Psoas muscle (tissue), 8 donors: ENCODE measurements around the gene TANK. TPM values are rescaled to one million over a fixed set of nuclear protein-coding genes. Genes with fewer than 3 reads are reported as not detected.
A peak's percentile ranks its signal among the peaks of the same experiment; 100 is the strongest.

Experiments
- ATAC-seq, 4 donors: fragments of 200-7000 bp; cut with Tn5 transposase; one replicate each; pipeline ENCODE4 v1.9.1; 2020; ENCODE audit warnings: moderate library complexity in 3 of 4, mild to moderate bottlenecking in 2 of 4
- DNase-seq, 2 donors: peaks; one replicate each; pipeline ENCODE4 v3.0.0-alpha.2; 2020
- H3K27ac ChIP-seq: fragments of 200-600 bp; one replicate; pipeline ENCODE4 v1.8.0; 2022
- H3K27me3 ChIP-seq, 3 donors: fragments of 200-600 bp in 1 of 3; one replicate each; pipeline versions ENCODE4 v1.6.1 to v1.8.0; 2013 to 2022; ENCODE audit warnings: low read length in 2 of 3, mild to moderate bottlenecking in 2 of 3, moderate library complexity in 1 of 3; ENCODE audit not compliant: insufficient read depth in 3 of 3
- H3K36me3 ChIP-seq, 2 donors: fragments of 200-600 bp in 1 of 2; one replicate each; pipeline versions ENCODE4 v1.6.1 to v1.8.0; 2013 to 2022; ENCODE audit warnings: low read depth in 1 of 2, mild to moderate bottlenecking in 1 of 2, moderate library complexity in 1 of 2; ENCODE audit not compliant: insufficient read depth in 1 of 2
- H3K4me1 ChIP-seq: fragments of 200-600 bp; one replicate; pipeline ENCODE4 v1.8.0; 2022
- H3K4me3 ChIP-seq: fragments of 200-600 bp; one replicate; pipeline ENCODE4 v1.8.0; 2022; ENCODE audit warnings: mild to moderate bottlenecking
- H3K9me3 ChIP-seq: fragments of 200-600 bp; one replicate; pipeline ENCODE4 v1.8.0; 2022
- CTCF ChIP-seq: fragments of 200-600 bp; IDR thresholded peaks from one replicate; pipeline ENCODE4 v1.8.0; 2022; ENCODE audit warnings: antibody characterized with exemption
- WGBS, 3 donors: extraction: QIAGEN DNeasy Blood & Tissue Kit; methylation state at CpG; one replicate each; pipeline versions ENCODE4 v1.1.6 to v1.1.7; 2013; 5-methylcytosine and 5-hydroxymethylcytosine counted together
- intact Hi-C, 2 donors: fragments of 100-400 bp; cut with DNase I; formaldehyde crosslinking; loops; one replicate each; pipeline versions ENCODE4 v1.11.0 to v1.14.2; 2022
- long read RNA-seq, 2 donors: library from polyadenylated mRNA; unstranded; transcript quantifications; one replicate each; pipeline ENCODE4 v2.0.0, GENCODE V29; 2021
- polyA plus RNA-seq, 3 donors: library from polyadenylated mRNA; stranded (reverse); fragments of 200-250 nt; gene quantifications; one replicate each; pipeline ENCODE4 v1.2.3, GENCODE V29; 2013
- total RNA-seq, 4 donors: library from RNA; stranded (reverse); fragmentation: NEBNext Ultra II Directional in 2 of 4; extraction: Animal tissue kit (Norgen Biotek cat#: 25700) in 2 of 4; gene quantifications; one replicate each; pipeline versions ENCODE4 v1.2.1 to v1.2.4, GENCODE V29; 2021 to 2023
- donor health status: healthy with polysubstance abuse.
- donor health status: DM: no; HTN: no; CAD: no; lungs with moderate emphysema.
- donor health status: Bipolar disorder and iron deficiency.
- donor health status: healthy.
- donor health status: DM: yes; HTN: yes; CAD: no.
- donor health status: DM: no; HTN: no; CAD: no.
- donor health status: DM: no; HTN: no; CAD: no.
- donor health status: DM: yes; HTN: yes; CAD: no.

Gene TANK, protein sequence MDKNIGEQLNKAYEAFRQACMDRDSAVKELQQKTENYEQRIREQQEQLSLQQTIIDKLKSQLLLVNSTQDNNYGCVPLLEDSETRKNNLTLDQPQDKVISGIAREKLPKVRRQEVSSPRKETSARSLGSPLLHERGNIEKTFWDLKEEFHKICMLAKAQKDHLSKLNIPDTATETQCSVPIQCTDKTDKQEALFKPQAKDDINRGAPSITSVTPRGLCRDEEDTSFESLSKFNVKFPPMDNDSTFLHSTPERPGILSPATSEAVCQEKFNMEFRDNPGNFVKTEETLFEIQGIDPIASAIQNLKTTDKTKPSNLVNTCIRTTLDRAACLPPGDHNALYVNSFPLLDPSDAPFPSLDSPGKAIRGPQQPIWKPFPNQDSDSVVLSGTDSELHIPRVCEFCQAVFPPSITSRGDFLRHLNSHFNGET
- total RNA-seq (10 to 100 TPM; 39.6 to 62.8 (median 53.3) TPM), polyA plus RNA-seq (10 to 100 TPM; 40.6 to 75.7 (median 66.7) TPM)
- long read RNA-seq, donor 1, transcript TANK-202 (8 exons, 2,171 nt) = major isoform, 6 of 16 reads
- long read RNA-seq, donor 1, partial matches to known transcripts = 2 of 16 reads
- long read RNA-seq, donor 1, other reads (novel, unspliced or antisense) = 8 of 16 reads
- long read RNA-seq, donor 2, transcript TANK-202 (8 exons, 2,171 nt) = major isoform, 35 of 60 reads
- long read RNA-seq, donor 2, partial matches to known transcripts = 3 of 60 reads
- long read RNA-seq, donor 2, other reads (novel, unspliced or antisense) = 21 of 60 reads

DNA sequence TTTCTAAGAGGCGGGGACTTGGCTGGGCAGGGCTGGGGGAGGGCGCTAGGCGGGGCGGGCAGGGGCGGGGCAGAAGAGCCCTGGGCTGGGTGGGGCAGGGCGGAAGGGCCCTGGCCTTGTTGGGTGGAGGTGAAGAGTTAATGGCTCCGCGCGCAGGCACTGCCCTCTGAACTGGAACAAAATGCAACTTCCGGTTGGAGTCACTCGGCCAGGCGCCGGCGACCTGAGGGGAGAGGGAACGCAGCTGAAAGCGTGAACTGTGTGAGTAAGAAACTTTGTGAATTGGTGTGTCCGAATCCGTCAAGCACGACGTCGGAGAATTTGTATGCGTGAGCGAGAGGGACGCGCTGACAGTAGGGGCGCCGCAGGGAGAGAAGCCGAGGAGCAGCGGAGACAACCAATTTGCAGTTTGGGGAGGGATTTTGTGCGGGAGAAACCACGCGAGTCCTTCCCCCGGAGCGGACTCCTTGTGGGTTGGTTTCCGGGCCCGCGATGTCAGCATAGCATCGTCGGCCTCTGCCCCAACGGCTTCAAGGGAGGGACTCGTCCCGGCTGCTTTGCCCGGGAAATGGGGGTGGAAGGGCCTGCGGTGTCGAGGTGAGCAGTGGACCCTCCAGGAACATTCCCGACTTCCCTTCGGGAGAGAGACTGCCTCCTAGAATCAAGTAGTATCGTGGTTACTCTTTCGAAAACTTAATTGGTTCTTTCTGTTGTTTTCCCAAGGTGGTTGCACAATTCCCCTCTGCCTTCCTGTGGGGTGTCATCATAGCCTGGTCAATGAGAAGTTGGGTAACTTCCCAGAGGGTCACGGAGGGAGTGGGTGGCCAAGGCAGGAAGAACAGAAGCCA lies at the start of gene TANK:
TSS of gene TANK (plus strand) at position 203 of the 848 bp plus-strand sequence. CDS start 19,235 bp downstream, outside the sequence.
- H3K27ac ChIP-seq = peak within 1 kb of the TSS; percentile 98
- TF ChIP-seq CTCF = no peak
- peak; percentile 97 to 98 (median 98) for ATAC-seq
- WGBS, 3 donors = 0% methylated on average over 50 of the region's 50 CpGs
- no peaks in the 10 kb centered on the region for H3K27me3 ChIP-seq
- peaks cover 45% of the 10 kb centered on the region for H3K4me1 ChIP-seq
- H3K9me3 ChIP-seq = no peaks in the 10 kb centered on the region
- DNase-seq = peak; percentile 93 to 96
- intact Hi-C loops = no loop called here
- peaks cover 8 to 17% of the 10 kb centered on the region in 2 donors for H3K36me3 ChIP-seq
- H3K4me3 ChIP-seq = peak within 1 kb of the TSS; percentile 96

- Histone ChIP-seq H3K27me3 (peaks cover 0 to 3% (median 0%) of the 10 kb centered on the region in 3 donors), H3K27ac (no peak overlapping the region), H3K4me1 (no peaks in the 10 kb centered on the region), H3K36me3 (no peaks in the 10 kb centered on the region), H3K4me3 (no peak overlapping the region), H3K9me3 (no peaks in the 10 kb centered on the region)
- no peak for ATAC-seq
- intact Hi-C loops = no loop called here
- TF ChIP-seq CTCF = no peak
- no peak for DNase-seq
- 71 to 76% (median 74%) methylated on average over 2 of the region's 2 CpGs for WGBS, 3 donors
Observed at GRCh38 chr2:161111531-161111930, 48.7 kb upstream of the TANK start.

GRCh38 chr2:161112908-161113307 lies 47.3 kb upstream of the TANK start:
- H3K27ac ChIP-seq = no peak overlapping the region
- H3K4me1 ChIP-seq = no peaks in the 10 kb centered on the region
- H3K4me3 ChIP-seq = no peak overlapping the region
- H3K27me3 ChIP-seq = peaks cover 0 to 3% (median 0%) of the 10 kb centered on the region in 3 donors
- intact Hi-C loops = no loop called here
- WGBS, 3 donors = 39 to 61% (median 44%) methylated on average over 1 of the region's 1 CpG
- no peak for TF ChIP-seq CTCF
- no peaks in the 10 kb centered on the region for H3K36me3 ChIP-seq
- DNase-seq = no peak
- H3K9me3 ChIP-seq = no peaks in the 10 kb centered on the region
- no peak for ATAC-seq

DNA sequence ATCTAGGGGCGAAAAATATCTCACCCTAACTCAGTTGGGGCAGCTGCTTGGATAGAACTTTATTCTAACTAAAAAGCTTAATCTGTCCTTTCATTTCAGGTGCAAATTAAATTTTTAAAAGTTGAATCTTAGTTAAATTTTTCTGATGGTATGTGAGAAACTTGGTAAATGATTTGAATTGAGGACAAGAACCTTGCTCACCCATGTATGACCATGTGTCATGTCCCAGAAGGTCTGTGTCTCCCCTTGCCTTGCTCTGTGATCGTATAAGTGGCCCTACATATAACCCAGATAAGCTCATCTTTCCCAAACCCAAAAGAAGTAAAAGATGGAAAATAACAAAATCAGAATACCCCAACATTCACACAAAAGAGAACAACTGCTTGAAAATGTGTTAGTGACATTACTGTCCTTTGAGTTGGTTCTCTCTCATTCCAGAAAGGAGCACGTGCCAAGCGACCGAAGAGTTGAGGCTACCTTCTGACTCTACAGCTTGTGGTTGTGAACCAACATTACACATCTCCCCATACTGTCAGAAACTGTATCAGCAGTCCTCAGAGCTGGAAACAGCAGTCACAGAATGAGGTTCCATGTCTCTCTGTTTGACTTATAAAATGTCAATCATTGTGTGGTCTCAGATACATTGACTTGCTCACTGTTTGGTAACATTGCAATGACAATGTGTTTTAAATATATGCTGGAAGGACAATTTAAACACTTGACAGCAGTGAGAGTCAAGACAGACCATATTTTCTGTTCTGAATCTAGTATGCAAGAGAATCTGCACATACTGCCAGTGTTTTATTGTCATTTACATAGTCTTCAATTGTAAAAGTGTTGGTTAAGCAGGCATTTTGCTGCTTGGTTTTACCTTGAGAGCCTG lies 46.3 kb upstream of the TANK start:
- Histone ChIP-seq H3K4me1 (no peaks in the 10 kb centered on the region), H3K9me3 (no peaks in the 10 kb centered on the region), H3K36me3 (no peaks in the 10 kb centered on the region), H3K27ac (no peak overlapping the region), H3K4me3 (no peak overlapping the region), H3K27me3 (peaks cover 0 to 3% (median 0%) of the 10 kb centered on the region in 3 donors)
- 92 to 97% (median 95%) methylated on average over 5 of the region's 5 CpGs for WGBS, 3 donors
- no peak for DNase-seq
- ATAC-seq = no peak
- intact Hi-C loops = no loop called here
- TF ChIP-seq CTCF = no peak
